HFFc6 (cell line): ENCODE measurements around the gene CCM2. TPM values are rescaled to one million over a fixed set of nuclear protein-coding genes. Genes with fewer than 3 reads are reported as not detected.
A peak's percentile ranks its signal among the peaks of the same experiment; 100 is the strongest.

Experiments used
- DNase-seq: peaks from one replicate; pipeline ENCODE4 v3.0.0-alpha.2; 2018
- H3K27ac Mint-ChIP-seq: 2 replicates; pipeline ENCODE4 v1.8.0; 2020; ENCODE audit warnings: mild to moderate bottlenecking, mixed read lengths
- H3K27me3 Mint-ChIP-seq: 2 replicates; pipeline ENCODE4 v1.8.0; 2021; ENCODE audit warnings: mild to moderate bottlenecking, moderate library complexity, mixed read lengths; ENCODE audit not compliant: insufficient read depth
- H3K36me3 Mint-ChIP-seq: 2 replicates; pipeline ENCODE4 v1.8.0; 2021; ENCODE audit warnings: low read depth, mixed read lengths
- H3K4me1 Mint-ChIP-seq: 2 replicates; pipeline ENCODE4 v1.8.0; 2020; ENCODE audit warnings: low read depth, mixed read lengths
- H3K4me3 Mint-ChIP-seq: 2 replicates; pipeline ENCODE4 v1.8.0; 2020; ENCODE audit warnings: mild to moderate bottlenecking, moderate library complexity, mixed read lengths
- H3K9me3 Mint-ChIP-seq: 2 replicates; pipeline ENCODE4 v1.8.0; 2020; ENCODE audit warnings: mild to moderate bottlenecking, mixed read lengths
- CTCF ChIP-seq: fragments of 200-600 bp; sonication (generic); IDR thresholded peaks from 2 replicates; pipeline ENCODE4 v1.5.0; 2021; ENCODE audit warnings: antibody characterized with exemption, mild to moderate bottlenecking
- total RNA-seq, 6 experiments: library from RNA; stranded (reverse); fragmentation: NEBNext Ultra II Directional; extraction: Animal tissue kit (Norgen Biotek cat#: 25700); gene quantifications; 2 replicates in 1 of 6; 3 replicates in 5 of 6; pipeline ENCODE4 v1.2.3, GENCODE V29; 2021

Gene CCM2
- total RNA-seq, 6 experiments from 2014 or later = 50.3 to 57.4 (median 52.7) TPM

- H3K9me3 Mint-ChIP-seq = no peaks in the 10 kb centered on the region
Observed at GRCh38 chr7:44964384-44964830, 35.6 kb upstream of the CCM2 start.

GRCh38 chr7:44964831-44965440, 35.1 kb upstream of the CCM2 start:
- Mint-ChIP-seq H3K27me3 (peaks cover 6% of the 10 kb centered on the region), H3K4me1 (peaks cover under 1% of the 10 kb centered on the region), H3K9me3 (no peaks in the 10 kb centered on the region), H3K4me3 (no peak overlapping the region), H3K27ac (no peak overlapping the region), H3K36me3 (no peaks in the 10 kb centered on the region)
- no peak for TF ChIP-seq CTCF
- DNase-seq = no peak

More at GRCh38 chr7:44964384-44964830, 35.6 kb upstream of the CCM2 start:
- Mint-ChIP-seq H3K4me3 (no peak overlapping the region), H3K4me1 (peaks cover 6% of the 10 kb centered on the region), H3K27me3 (peaks cover 8% of the 10 kb centered on the region), H3K36me3 (no peaks in the 10 kb centered on the region), H3K27ac (no peak overlapping the region)
- DNase-seq = no peak
- peak; percentile 62 for TF ChIP-seq CTCF

GRCh38 chr7:44965441-44965903, 34.5 kb upstream of the CCM2 start:
- no peaks in the 10 kb centered on the region for H3K36me3 Mint-ChIP-seq

GRCh38 chr7:44965937-44966730, 33.9 kb upstream of the CCM2 start:
- Mint-ChIP-seq H3K4me1 (no peaks in the 10 kb centered on the region), H3K27ac (no peak overlapping the region), H3K36me3 (no peaks in the 10 kb centered on the region), H3K27me3 (peaks cover 5% of the 10 kb centered on the region; the same call in 1 of the 2 replicates), H3K4me3 (no peak overlapping the region), H3K9me3 (no peaks in the 10 kb centered on the region)
- DNase-seq = no peak
- no peak for TF ChIP-seq CTCF

More at GRCh38 chr7:44965441-44965903, 34.5 kb upstream of the CCM2 start:
- no peaks in the 10 kb centered on the region for H3K4me1 Mint-ChIP-seq
- peaks cover 5% of the 10 kb centered on the region; the same call in 1 of the 2 replicates for H3K27me3 Mint-ChIP-seq
- DNase-seq = no peak
- no peaks in the 10 kb centered on the region for H3K9me3 Mint-ChIP-seq
- H3K27ac Mint-ChIP-seq = no peak overlapping the region
- TF ChIP-seq CTCF = no peak
- no peak overlapping the region for H3K4me3 Mint-ChIP-seq

- DNase-seq = no peak
- no peaks in the 10 kb centered on the region for H3K9me3 Mint-ChIP-seq
- H3K4me1 Mint-ChIP-seq = no peaks in the 10 kb centered on the region
- H3K27me3 Mint-ChIP-seq = peaks cover 5% of the 10 kb centered on the region; the same call in 1 of the 2 replicates
- no peak overlapping the region for H3K27ac Mint-ChIP-seq
- H3K36me3 Mint-ChIP-seq = no peaks in the 10 kb centered on the region
- no peak for TF ChIP-seq CTCF
- no peak overlapping the region for H3K4me3 Mint-ChIP-seq
Observed at GRCh38 chr7:44966731-44967538, 33.1 kb upstream of the CCM2 start.
